Sciatic nerve (tissue), 2 donors: ENCODE measurements around the gene MEIS2. TPM values are rescaled to one million over a fixed set of nuclear protein-coding genes. Genes with fewer than 3 reads are reported as not detected.

Source experiments
- ATAC-seq: fragments of 200-7000 bp; cut with Tn5 transposase; one replicate; pipeline ENCODE4 v1.9.1; 2020; ENCODE audit warnings: mild to moderate bottlenecking, moderate library complexity
- DNase-seq: peaks from one replicate; pipeline ENCODE4 v3.0.0-alpha.2; 2020; ENCODE audit warnings: low spot score
- intact Hi-C: fragments of 100-400 bp; cut with DNase I; formaldehyde crosslinking; loops from one replicate; pipeline ENCODE4 v1.14.2; 2022
- total RNA-seq: library from RNA; stranded (reverse); fragmentation: NEBNext Ultra II Directional; extraction: Animal tissue kit (Norgen Biotek cat#: 25700); gene quantifications from one replicate; pipeline ENCODE4 v1.2.1, GENCODE V29; 2021
- donor health status: DM: no; HTN: no; CAD: no.
- donor health status: DM: no; HTN: no; CAD: no.

MEIS2 gene
- total RNA-seq, 1 donor from 2014 or later, result 22.0 TPM

- intact Hi-C loops, result no loop called here
- DNase-seq (no peak), ATAC-seq (no peak)
Measured at GRCh38 chr15:36958606-36959005, 141.7 kb downstream of the MEIS2 start.

GRCh38 chr15:36954486-36954885 lies 145.9 kb downstream of the MEIS2 start:
- intact Hi-C loops, result no loop called here
- DNase-seq (no peak), ATAC-seq (no peak)

GRCh38 chr15:36953346-36953745 lies 147.0 kb downstream of the MEIS2 start:
- intact Hi-C loops, result no loop called here
- ATAC-seq, result no peak

GRCh38 chr15:36951731-36952247 lies 148.6 kb downstream of the MEIS2 start:
- ATAC-seq, result no peak
- DNase-seq, result no peak
- intact Hi-C loops, result no loop called here

More at GRCh38 chr15:36953346-36953745, 147.0 kb downstream of the MEIS2 start:
- DNase-seq, result no peak

GRCh38 chr15:36950371-36950770 lies 150.0 kb downstream of the MEIS2 start:
- intact Hi-C loops, result no loop called here
- no peak for ATAC-seq
- DNase-seq, result no peak

- intact Hi-C loops, result no loop called here
- DNase-seq, result no peak
Measured at GRCh38 chr15:36948982-36949381, 151.4 kb downstream of the MEIS2 start.

GRCh38 chr15:36947035-36947719 lies 153.2 kb downstream of the MEIS2 start:
- no peak for ATAC-seq
- intact Hi-C loops, result no loop called here
- no peak for DNase-seq

More at GRCh38 chr15:36948982-36949381, 151.4 kb downstream of the MEIS2 start:
- no peak for ATAC-seq

GRCh38 chr15:36944442-36944841 lies 155.9 kb downstream of the MEIS2 start:
- intact Hi-C loops, result no loop called here
- ATAC-seq (no peak), DNase-seq (no peak)

GRCh38 chr15:36943508-36944361 lies 156.6 kb downstream of the MEIS2 start:
- intact Hi-C loops, result no loop called here
- ATAC-seq, result no peak

GRCh38 chr15:36942248-36942827 lies 158.0 kb downstream of the MEIS2 start:
- DNase-seq (no peak), ATAC-seq (no peak)
- intact Hi-C loops, result no loop called here

More at GRCh38 chr15:36943508-36944361, 156.6 kb downstream of the MEIS2 start:
- DNase-seq, result no peak

GRCh38 chr15:36941798-36942197 lies 158.6 kb downstream of the MEIS2 start:
- no peak for ATAC-seq
- intact Hi-C loops, result no loop called here
- no peak for DNase-seq

- DNase-seq, result no peak
- no peak for ATAC-seq
- intact Hi-C loops, result no loop called here
Measured at GRCh38 chr15:36940636-36941260, 159.6 kb downstream of the MEIS2 start.

GRCh38 chr15:36940219-36940618 lies 160.1 kb downstream of the MEIS2 start:
- intact Hi-C loops, result no loop called here
- ATAC-seq, result no peak
- no peak for DNase-seq

- intact Hi-C loops, result no loop called here
- ATAC-seq, result no peak
- no peak for DNase-seq
Measured at GRCh38 chr15:36938764-36939163, 161.6 kb downstream of the MEIS2 start.

- no peak for DNase-seq
- no peak for ATAC-seq
- intact Hi-C loops, result no loop called here
Measured at GRCh38 chr15:36938131-36938530, 162.2 kb downstream of the MEIS2 start.

- intact Hi-C loops, result no loop called here
- DNase-seq, result no peak
- ATAC-seq, result no peak
Measured at GRCh38 chr15:36936613-36937012, 163.7 kb downstream of the MEIS2 start.

GRCh38 chr15:36933255-36933990 lies 166.9 kb downstream of the MEIS2 start:
- no peak for ATAC-seq
- intact Hi-C loops, result no loop called here

GRCh38 chr15:36932070-36932469 lies 168.3 kb downstream of the MEIS2 start:
- intact Hi-C loops, result no loop called here
- DNase-seq, result no peak
- no peak for ATAC-seq

More at GRCh38 chr15:36933255-36933990, 166.9 kb downstream of the MEIS2 start:
- DNase-seq, result no peak

GRCh38 chr15:36931434-36931833 lies 168.9 kb downstream of the MEIS2 start:
- intact Hi-C loops, result no loop called here
- DNase-seq (no peak), ATAC-seq (no peak)
